Endothelial cell (in vitro differentiated cells): ENCODE results near the gene CDR2L. TPM values are rescaled to one million over a fixed set of nuclear protein-coding genes. Genes with fewer than 3 reads are reported as not detected.
"Not testable (repeated sequence)": the region's sequence is repeated elsewhere in the genome, so short reads cannot be mapped to it uniquely, and the experiment has no call there.

ENCODE experiments used
- DNase-seq: peaks from one replicate; pipeline ENCODE4 v3.0.0; 2021; ENCODE audit warnings: low spot score
- H3K27ac Mint-ChIP-seq: one replicate; pipeline ENCODE4 v1.8.0; 2021; ENCODE audit warnings: mixed read lengths, inconsistent platforms; ENCODE audit not compliant: unreplicated experiment
- H3K27me3 Mint-ChIP-seq: one replicate; pipeline ENCODE4 v1.8.0; 2021; ENCODE audit warnings: mild to moderate bottlenecking, moderate library complexity, mixed read lengths, inconsistent platforms; ENCODE audit not compliant: unreplicated experiment
- H3K36me3 Mint-ChIP-seq: one replicate; pipeline ENCODE4 v1.8.0; 2021; ENCODE audit warnings: mild to moderate bottlenecking, low read depth, mixed read lengths, inconsistent platforms; ENCODE audit not compliant: unreplicated experiment
- H3K4me1 Mint-ChIP-seq: one replicate; pipeline ENCODE4 v1.8.0; 2021; ENCODE audit warnings: mild to moderate bottlenecking, mixed read lengths, inconsistent platforms; ENCODE audit not compliant: unreplicated experiment
- H3K4me3 Mint-ChIP-seq: one replicate; pipeline ENCODE4 v1.8.0; 2021; ENCODE audit warnings: mild to moderate bottlenecking, mixed read lengths, inconsistent platforms; ENCODE audit not compliant: unreplicated experiment
- H3K9me3 Mint-ChIP-seq: one replicate; pipeline ENCODE4 v1.8.0; 2021; ENCODE audit warnings: mixed read lengths, inconsistent platforms; ENCODE audit not compliant: unreplicated experiment
- CTCF ChIP-seq: fragments of 200-600 bp; sonication (generic); IDR thresholded peaks from one replicate; pipeline ENCODE4 v1.5.0; 2021; ENCODE audit warnings: antibody characterized with exemption; ENCODE audit not compliant: unreplicated experiment
- total RNA-seq: library from RNA; stranded (reverse); fragmentation: NEBNext Ultra II Directional; extraction: Animal tissue kit (Norgen Biotek cat#: 25700); gene quantifications from one replicate; pipeline ENCODE4 v1.2.1, GENCODE V29; 2021; ENCODE audit not compliant: unreplicated experiment

The CDR2L gene
- total RNA-seq, 1 donor from 2014 or later = 33.2 TPM

GRCh38 chr17:75044716-75045115 lies 57.3 kb downstream of the CDR2L start:
- H3K27ac Mint-ChIP-seq = peak overlapping the region; percentile 99
- no peak for DNase-seq
- peak overlapping the region; percentile 88 for H3K4me3 Mint-ChIP-seq
- H3K36me3 Mint-ChIP-seq = peaks cover 10% of the 10 kb centered on the region
- no peaks in the 10 kb centered on the region for H3K9me3 Mint-ChIP-seq
- no peak for TF ChIP-seq CTCF
- peaks cover 2% of the 10 kb centered on the region for H3K27me3 Mint-ChIP-seq
- H3K4me1 Mint-ChIP-seq = peaks cover 51% of the 10 kb centered on the region

- H3K9me3 Mint-ChIP-seq, DNase-seq, H3K36me3 Mint-ChIP-seq, H3K27me3 Mint-ChIP-seq: not testable (repeated sequence)
- H3K27ac Mint-ChIP-seq = peak overlapping the region; percentile 85
- H3K4me1 Mint-ChIP-seq = peaks cover 48% of the 10 kb centered on the region
- H3K4me3 Mint-ChIP-seq = peak overlapping the region; percentile 96
Observed at GRCh38 chr17:75045946-75046406, 58.5 kb downstream of the CDR2L start.

GRCh38 chr17:75046407-75047289 lies 59.2 kb downstream of the CDR2L start, which contains the start of the genes ATP5PD and KCTD2:
ATP5PD (minus strand) TSS chr17:75046969; CDS start chr17:75042650, 4,319 bp downstream.
KCTD2 (plus strand) TSS chr17:75047225; CDS start chr17:75047251, 26 bp downstream.
- Mint-ChIP-seq H3K27ac (peak within 1 kb of the TSS; percentile 85), H3K4me3 (peak within 1 kb of the TSS; percentile 99), H3K9me3 (no peaks in the 10 kb centered on the region), H3K36me3 (peaks cover 5% of the 10 kb centered on the region), H3K27me3 (peaks cover 2% of the 10 kb centered on the region), H3K4me1 (peaks cover 41% of the 10 kb centered on the region)
- TF ChIP-seq CTCF = no peak
- peak; percentile 94 for DNase-seq

- DNase-seq = peak; percentile 31
Observed at GRCh38 chr17:75047398-75048098, 60.1 kb downstream of the CDR2L start.

More at GRCh38 chr17:75047398-75048098, 60.1 kb downstream of the CDR2L start:
- TF ChIP-seq CTCF = no peak
- Mint-ChIP-seq H3K36me3 (peaks cover 3% of the 10 kb centered on the region), H3K9me3 (no peaks in the 10 kb centered on the region), H3K4me3 (peak overlapping the region; percentile 99), H3K27me3 (peaks cover 2% of the 10 kb centered on the region), H3K4me1 (peaks cover 32% of the 10 kb centered on the region), H3K27ac (peak overlapping the region; percentile 82)
